SK-N-MC (cell line): Measurements from ENCODE around the gene UBE2F.
A peak's percentile ranks its signal among the peaks of the same experiment; 100 is the strongest.

Experiments
- EZH2 ChIP-seq: fragments of 200-600 bp; sonication (generic); IDR thresholded peaks from one replicate; pipeline ENCODE4 v1.6.1; 2017; ENCODE audit warnings: antibody characterized with exemption
- FOXP2 ChIP-seq: optimal IDR thresholded peaks from 2 replicates; pipeline ENCODE3; 2011; ENCODE audit warnings: mild to moderate bottlenecking, moderate library complexity; ENCODE audit not compliant: insufficient read depth; ENCODE audit errors: extremely low read length, control extremely low read depth
- POLR2AphosphoS5 ChIP-seq: IDR thresholded peaks from 2 replicates; pipeline ENCODE4 v1.6.1; 2012; ENCODE audit warnings: mild to moderate bottlenecking, low read depth, low read length, borderline replicate concordance

DNA sequence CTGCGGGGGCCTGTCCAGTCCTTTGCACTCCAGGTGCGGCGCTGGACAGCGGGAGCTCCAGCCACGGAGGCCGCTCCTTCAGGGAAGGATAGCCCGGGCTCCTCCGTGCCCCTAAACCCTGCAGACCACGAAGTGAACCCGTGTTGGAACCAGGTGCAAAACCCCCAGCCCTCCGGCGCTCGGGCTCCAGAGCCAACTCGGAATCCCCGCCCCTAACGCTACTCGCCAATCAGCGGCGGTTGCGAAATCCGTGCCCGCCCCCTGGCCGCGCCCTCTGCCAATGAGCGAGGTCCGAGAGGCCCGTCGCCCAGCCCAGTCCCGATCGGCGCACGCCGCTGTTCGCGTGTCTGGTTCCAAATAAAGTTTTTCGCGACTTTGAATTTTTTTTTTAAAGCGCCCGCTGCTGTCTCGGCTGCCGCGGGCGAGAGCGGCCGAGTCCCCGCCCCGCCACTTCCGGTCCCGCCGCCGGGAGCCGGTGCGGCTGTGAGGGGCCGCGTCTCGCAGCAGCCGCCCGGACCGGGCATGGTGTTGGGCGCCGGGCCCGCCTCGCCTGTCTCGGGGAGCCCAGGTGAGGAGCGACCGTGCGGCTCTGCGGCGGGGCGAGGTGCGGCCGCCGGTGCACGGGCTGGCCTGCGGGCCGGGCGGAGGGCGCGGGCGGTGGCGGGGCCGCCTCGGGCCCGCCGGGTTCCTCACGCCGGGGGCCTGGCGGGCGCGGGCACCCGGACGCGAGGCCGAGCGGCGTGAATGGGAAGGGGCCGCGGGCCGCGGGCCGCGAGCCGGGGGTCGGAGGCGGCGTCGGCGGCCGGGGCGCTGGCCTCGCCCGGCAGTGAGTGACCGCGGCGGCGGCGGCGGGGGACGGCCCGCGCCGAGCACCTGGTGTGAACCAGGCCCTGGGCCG lies at the start of gene UBE2F:
- no peak for TF ChIP-seq EZH2
- TF ChIP-seq POLR2AphosphoS5, result peak; percentile 48
- no peak for TF ChIP-seq FOXP2
